GM23338 (cell line): ENCODE results near the gene RAI14. TPM values are rescaled to one million over a fixed set of nuclear protein-coding genes. Genes with fewer than 3 reads are reported as not detected.

Experiments
- ATAC-seq: fragments of 200-7000 bp; cut with Tn5 transposase; 3 replicates; pipeline ENCODE4 v1.9.1; 2020
- DNase-seq: peaks from one replicate; pipeline ENCODE4 v3.0.0-alpha.2; 2015; ENCODE audit warnings: low spot score
- H2AFZ ChIP-seq: fragments of 200-600 bp; sonication (generic); 2 replicates; pipeline ENCODE4 v1.8.0; 2016; ENCODE audit warnings: antibody characterized with exemption, mild to moderate bottlenecking, moderate library complexity
- H3F3A ChIP-seq: fragments of 200-600 bp; sonication (generic); replicated peaks from 2 replicates; pipeline ENCODE4 v1.8.0; 2017; ENCODE audit warnings: antibody characterized with exemption, mixed run types, low read depth
- H3K27ac ChIP-seq: fragments of 200-600 bp; sonication (generic); 2 replicates; pipeline ENCODE4 v1.6.1; 2016; ENCODE audit warnings: low read depth
- H3K27me3 ChIP-seq: fragments of 200-600 bp; sonication (generic); 2 replicates; pipeline ENCODE4 v1.8.0; 2016; ENCODE audit warnings: mild to moderate bottlenecking, mixed run types, moderate library complexity; ENCODE audit not compliant: insufficient read depth
- H3K36me3 ChIP-seq: fragments of 200-600 bp; sonication (generic); 2 replicates; pipeline ENCODE4 v1.8.0; 2016; ENCODE audit warnings: mild to moderate bottlenecking; ENCODE audit not compliant: insufficient read depth
- H3K4me1 ChIP-seq: fragments of 200-600 bp; sonication (generic); 2 replicates; pipeline ENCODE4 v1.8.0; 2016; ENCODE audit warnings: mild to moderate bottlenecking, moderate library complexity; ENCODE audit not compliant: insufficient read depth
- H3K4me2 ChIP-seq: fragments of 200-600 bp; sonication (generic); 2 replicates; pipeline ENCODE4 v1.7.1; 2017; ENCODE audit warnings: mixed run types
- H3K4me3 ChIP-seq: fragments of 200-600 bp; sonication (generic); 2 replicates; pipeline ENCODE4 v1.6.1; 2016; ENCODE audit warnings: mixed run types
- H3K79me2 ChIP-seq: fragments of 200-600 bp; sonication (generic); replicated peaks from 2 replicates; pipeline ENCODE4 v1.8.0; 2017; ENCODE audit warnings: mild to moderate bottlenecking; ENCODE audit not compliant: insufficient read depth
- H3K9me2 ChIP-seq: fragments of 200-600 bp; sonication (generic); 2 replicates; pipeline ENCODE4 v1.8.0; 2017; ENCODE audit not compliant: insufficient read depth
- H4K20me1 ChIP-seq: fragments of 200-600 bp; sonication (generic); replicated peaks from 2 replicates; pipeline ENCODE4 v1.8.0; 2017; ENCODE audit warnings: mild to moderate bottlenecking; ENCODE audit not compliant: insufficient read depth
- H3K27ac Mint-ChIP-seq: 2 replicates; pipeline ENCODE4 v1.8.0; 2020; ENCODE audit warnings: inconsistent platforms, mild to moderate bottlenecking, moderate library complexity, mixed read lengths
- H3K27me3 Mint-ChIP-seq: 3 replicates; pipeline ENCODE4 v1.8.0; 2022; ENCODE audit warnings: low read depth, mild to moderate bottlenecking, moderate library complexity, mixed read lengths, inconsistent platforms; ENCODE audit not compliant: insufficient read depth, poor library complexity
- H3K36me3 Mint-ChIP-seq: 3 replicates; pipeline ENCODE4 v1.8.0; 2021; ENCODE audit warnings: low read depth, mild to moderate bottlenecking, inconsistent platforms, moderate library complexity, mixed read lengths
- H3K4me1 Mint-ChIP-seq: 3 replicates; pipeline ENCODE4 v1.8.0; 2020; ENCODE audit warnings: mild to moderate bottlenecking, inconsistent platforms, mixed read lengths
- H3K4me3 Mint-ChIP-seq: 3 replicates; pipeline ENCODE4 v1.8.0; 2021; ENCODE audit warnings: moderate library complexity, mild to moderate bottlenecking, inconsistent platforms, mixed read lengths
- H3K9me3 Mint-ChIP-seq: 3 replicates; pipeline ENCODE4 v1.8.0; 2020; ENCODE audit warnings: moderate library complexity, mild to moderate bottlenecking, inconsistent platforms, mixed read lengths
- CREB1 ChIP-seq: fragments of 250-450 bp; sonication (Bioruptor Pico); IDR thresholded peaks from 2 replicates; pipeline ENCODE4 v1.5.0; 2020; ENCODE audit warnings: low read depth, mild to moderate bottlenecking, moderate library complexity
- EZH2 ChIP-seq: fragments of 200-600 bp; sonication (generic); IDR thresholded peaks from one replicate; pipeline ENCODE4 v1.8.0; 2017; ENCODE audit warnings: antibody characterized with exemption, mild to moderate bottlenecking, low read depth; ENCODE audit not compliant: unreplicated experiment
- EZH2phosphoT487 ChIP-seq: fragments of 200-600 bp; sonication (generic); IDR thresholded peaks from one replicate; pipeline ENCODE4 v1.8.1; 2018; ENCODE audit warnings: antibody characterized with exemption; ENCODE audit not compliant: unreplicated experiment
- JUNB ChIP-seq: IDR thresholded peaks from one replicate; pipeline ENCODE4 v1.6.1; 2016; ENCODE audit warnings: antibody characterized with exemption; ENCODE audit not compliant: unreplicated experiment
- POLR2AphosphoS5 ChIP-seq: IDR thresholded peaks from 2 replicates; pipeline ENCODE4 v1.6.1; 2016; ENCODE audit warnings: antibody characterized with exemption, low read depth
- REST ChIP-seq: IDR thresholded peaks from one replicate; pipeline ENCODE4 v1.6.1; 2018; ENCODE audit warnings: antibody characterized with exemption; ENCODE audit not compliant: unreplicated experiment
- ZNF114 ChIP-seq: fragments of 250-450 bp; sonication (Bioruptor Pico); IDR thresholded peaks from 2 replicates; pipeline ENCODE4 v1.5.0; 2020; ENCODE audit warnings: mild to moderate bottlenecking, moderate library complexity
- ZNF331 ChIP-seq: fragments of 250-450 bp; sonication (Bioruptor Pico); IDR thresholded peaks from 2 replicates; pipeline ENCODE4 v1.5.0; 2020; ENCODE audit warnings: low read depth, mild to moderate bottlenecking, moderate library complexity
- polyA plus RNA-seq: library from polyadenylated mRNA; unstranded; fragments of >200 nt; fragmentation: Nextera tagmentation; extraction: Ambion mirVana; gene quantifications from 2 replicates; pipeline ENCODE4 v1.2.1, GENCODE V29; 2016
- total RNA-seq: library from RNA; depleted of rRNA; stranded (reverse); fragments of >200 nt; shearing (Covaris generic); gene quantifications from 2 replicates; pipeline ENCODE4 v1.2.3, GENCODE V29; 2014
- TF ChIP-seq, protein P1 (sequence below), 2 experiments: fragments of 200-600 bp in 1 of 2; sonication (generic) in 1 of 2; conservative IDR thresholded peaks; 2 replicates each; pipeline versions ENCODE4 v1.5.1 to v1.6.1; 2016 to 2017; ENCODE audit warnings: antibody characterized with exemption in 2 of 2, low read depth in 2 of 2, mild to moderate bottlenecking in 2 of 2, moderate library complexity in 1 of 2

Gene RAI14
- total and polyA plus RNA-seq, 2 experiments from 2014 or later: 58.8 to 95.8 TPM

DNA sequence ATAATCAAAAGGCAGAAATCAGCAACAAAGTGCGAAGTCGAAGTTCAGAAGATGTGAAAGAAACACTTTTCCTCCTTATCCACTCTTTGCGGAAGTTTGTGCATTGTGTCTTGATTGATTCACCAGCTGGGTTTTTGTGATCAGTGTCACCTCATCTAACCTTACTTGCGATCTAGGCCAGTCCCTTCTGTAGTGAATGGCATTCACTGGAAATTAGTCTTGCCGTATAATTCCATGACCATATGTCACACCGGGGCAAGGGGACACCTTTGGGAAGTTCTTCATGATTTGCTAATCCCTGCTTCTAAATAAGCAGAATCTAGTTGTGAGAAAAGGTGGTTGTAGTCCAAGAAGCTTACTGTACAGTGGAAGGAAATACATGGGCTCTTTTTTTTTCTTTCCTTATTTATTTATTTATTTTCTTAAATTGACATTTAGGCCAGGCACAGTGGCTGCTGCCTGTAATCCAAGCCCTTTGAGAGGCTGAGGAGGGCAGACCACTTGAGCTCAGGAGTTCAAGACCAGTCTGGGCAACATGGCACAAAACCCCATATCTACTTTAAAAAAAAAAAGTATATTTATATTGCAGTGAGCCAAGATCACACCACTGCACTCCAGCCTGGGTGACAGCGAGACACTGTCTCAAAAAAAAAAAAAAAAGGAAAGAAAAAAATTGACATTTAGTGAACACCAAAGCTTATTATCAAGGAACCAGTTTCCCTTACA, 7.8 kb downstream of the RAI14 start (continued):
- TF ChIP-seq EZH2phosphoT487 (no peak), REST (no peak)
- TF ChIP-seq, protein P1, sequence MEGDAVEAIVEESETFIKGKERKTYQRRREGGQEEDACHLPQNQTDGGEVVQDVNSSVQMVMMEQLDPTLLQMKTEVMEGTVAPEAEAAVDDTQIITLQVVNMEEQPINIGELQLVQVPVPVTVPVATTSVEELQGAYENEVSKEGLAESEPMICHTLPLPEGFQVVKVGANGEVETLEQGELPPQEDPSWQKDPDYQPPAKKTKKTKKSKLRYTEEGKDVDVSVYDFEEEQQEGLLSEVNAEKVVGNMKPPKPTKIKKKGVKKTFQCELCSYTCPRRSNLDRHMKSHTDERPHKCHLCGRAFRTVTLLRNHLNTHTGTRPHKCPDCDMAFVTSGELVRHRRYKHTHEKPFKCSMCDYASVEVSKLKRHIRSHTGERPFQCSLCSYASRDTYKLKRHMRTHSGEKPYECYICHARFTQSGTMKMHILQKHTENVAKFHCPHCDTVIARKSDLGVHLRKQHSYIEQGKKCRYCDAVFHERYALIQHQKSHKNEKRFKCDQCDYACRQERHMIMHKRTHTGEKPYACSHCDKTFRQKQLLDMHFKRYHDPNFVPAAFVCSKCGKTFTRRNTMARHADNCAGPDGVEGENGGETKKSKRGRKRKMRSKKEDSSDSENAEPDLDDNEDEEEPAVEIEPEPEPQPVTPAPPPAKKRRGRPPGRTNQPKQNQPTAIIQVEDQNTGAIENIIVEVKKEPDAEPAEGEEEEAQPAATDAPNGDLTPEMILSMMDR (conservative IDR thresholded peaks at IDR 0.05; ENCODE audit: low read depth in 2 of 2): no peak

GRCh38 chr5:34666392-34667080, 10.4 kb downstream of the RAI14 start:
- peaks cover 61% of the 10 kb centered on the region for H4K20me1 ChIP-seq
- H3K4me3 ChIP-seq: no peak overlapping the region
- no peak overlapping the region for H3K27ac Mint-ChIP-seq
- H3K27ac ChIP-seq: no peak overlapping the region
- H3F3A ChIP-seq: no peaks in the 10 kb centered on the region
- H3K27me3 ChIP-seq: no peaks in the 10 kb centered on the region
- H2AFZ ChIP-seq: no peak overlapping the region
- ATAC-seq: no peak
- no peak overlapping the region for H3K4me3 Mint-ChIP-seq
- H3K79me2 ChIP-seq: peaks cover 98% of the 10 kb centered on the region
- peaks cover 17% of the 10 kb centered on the region for H3K36me3 Mint-ChIP-seq
- no peaks in the 10 kb centered on the region for H3K9me3 Mint-ChIP-seq
- H3K4me1 ChIP-seq: peaks cover 40% of the 10 kb centered on the region
- H3K36me3 ChIP-seq: peaks cover under 1% of the 10 kb centered on the region; the same call in 1 of the 2 replicates
- no peak for DNase-seq
- peaks cover 48% of the 10 kb centered on the region; the same call in 2 of the 3 replicates for H3K4me1 Mint-ChIP-seq
- H3K27me3 Mint-ChIP-seq: peaks cover 4% of the 10 kb centered on the region
- no peaks in the 10 kb centered on the region for H3K9me2 ChIP-seq
- no peak overlapping the region for H3K4me2 ChIP-seq
- TF ChIP-seq CREB1: no peak
- TF ChIP-seq, protein P1 (conservative IDR thresholded peaks at IDR 0.05; ENCODE audit: low read depth in 2 of 2): no peak
- no peak for TF ChIP-seq EZH2phosphoT487
- no peak for TF ChIP-seq ZNF114
- TF ChIP-seq EZH2: no peak
- TF ChIP-seq ZNF331 (CRISPR knock-in tag): no peak
- no peak for TF ChIP-seq POLR2AphosphoS5
- TF ChIP-seq REST: no peak
- TF ChIP-seq JUNB: no peak
